OCI-LY1 (cell line): Measurements from ENCODE around the gene PRR22.
A peak's percentile ranks its signal among the peaks of the same experiment; 100 is the strongest.

Source experiments
- H2AFZ ChIP-seq: fragments of 200-600 bp; sonication (generic), shearing (Covaris generic); 2 replicates; pipeline ENCODE4 v1.6.0; 2014; ENCODE audit warnings: antibody characterized with exemption, mild to moderate bottlenecking, low read length
- H3F3A ChIP-seq: fragments of 200-600 bp; sonication (generic), shearing (Covaris generic); 2 replicates; pipeline ENCODE4 v1.6.0; 2014; ENCODE audit warnings: mild to moderate bottlenecking, antibody characterized with exemption, low read length, moderate library complexity; ENCODE audit not compliant: insufficient read depth
- H3K27ac ChIP-seq: fragments of 200-600 bp; sonication (generic); 2 replicates; pipeline ENCODE4 v1.5.1; 2014; ENCODE audit warnings: low read length, mixed run types, mild to moderate bottlenecking, low read depth; ENCODE audit not compliant: poor library complexity, severe bottlenecking
- H3K27me3 ChIP-seq: fragments of 200-600 bp; sonication (generic); 2 replicates; pipeline ENCODE4 v1.6.0; 2014; ENCODE audit warnings: antibody characterized with exemption, mild to moderate bottlenecking, low read length, moderate library complexity; ENCODE audit not compliant: insufficient read depth
- H3K36me3 ChIP-seq: fragments of 200-600 bp; sonication (generic); 2 replicates; pipeline ENCODE4 v1.6.1; 2014; ENCODE audit warnings: mild to moderate bottlenecking, antibody characterized with exemption, low read length, moderate library complexity, mixed read lengths; ENCODE audit not compliant: insufficient read depth
- H3K4me1 ChIP-seq: fragments of 200-600 bp; sonication (generic); 2 replicates; pipeline ENCODE4 v1.5.1; 2014; ENCODE audit warnings: mild to moderate bottlenecking, low read length, moderate library complexity; ENCODE audit not compliant: insufficient read depth, severe bottlenecking
- H3K4me2 ChIP-seq: fragments of 200-600 bp; sonication (generic), shearing (Covaris generic); 2 replicates; pipeline ENCODE4 v1.6.1; 2014; ENCODE audit warnings: low read length
- H3K4me3 ChIP-seq: fragments of 200-600 bp; sonication (generic); 2 replicates; pipeline ENCODE4 v1.5.1; 2014; ENCODE audit warnings: low read length, low read depth, mild to moderate bottlenecking, mixed read lengths; ENCODE audit not compliant: poor library complexity, severe bottlenecking
- H3K79me2 ChIP-seq: fragments of 200-600 bp; shearing (Covaris generic); 2 replicates; pipeline ENCODE4 v1.6.1; 2016; ENCODE audit warnings: mixed run types, low read length, mixed read lengths; ENCODE audit not compliant: insufficient read depth
- H3K9ac ChIP-seq: fragments of 200-600 bp; sonication (generic), shearing (Covaris generic); 2 replicates; pipeline ENCODE4 v1.6.1; 2014; ENCODE audit warnings: mild to moderate bottlenecking, low read length, mixed read lengths
- H3K9me2 ChIP-seq: fragments of 200-600 bp; sonication (generic), shearing (Covaris generic); 2 replicates; pipeline ENCODE4 v1.6.1; 2014; ENCODE audit warnings: low read depth, mild to moderate bottlenecking, low read length, mixed read lengths
- H3K9me3 ChIP-seq: fragments of 200-600 bp; shearing (Covaris generic); 2 replicates; pipeline ENCODE4 v1.6.1; 2014; ENCODE audit warnings: low read length, mixed read lengths
- H4K20me1 ChIP-seq: fragments of 200-600 bp; sonication (generic), shearing (Covaris generic); 2 replicates; pipeline ENCODE4 v1.6.0; 2016; ENCODE audit warnings: mild to moderate bottlenecking, low read length; ENCODE audit not compliant: insufficient read depth
- EZH2 ChIP-seq: fragments of 200-600 bp; sonication (generic), shearing (Covaris generic); IDR thresholded peaks from 2 replicates; pipeline ENCODE4 v1.8.0; 2017; ENCODE audit warnings: borderline replicate concordance, mixed run types, mild to moderate bottlenecking, antibody characterized with exemption, low read length, moderate library complexity, mixed read lengths
- TF ChIP-seq, protein P1 (sequence below): fragments of 200-600 bp; sonication (generic), shearing (Covaris generic); IDR thresholded peaks from 2 replicates; pipeline ENCODE4 v1.5.1; 2017; ENCODE audit warnings: mild to moderate bottlenecking, antibody characterized with exemption, low read length, moderate library complexity, mixed read lengths

The PRR22 gene

DNA sequence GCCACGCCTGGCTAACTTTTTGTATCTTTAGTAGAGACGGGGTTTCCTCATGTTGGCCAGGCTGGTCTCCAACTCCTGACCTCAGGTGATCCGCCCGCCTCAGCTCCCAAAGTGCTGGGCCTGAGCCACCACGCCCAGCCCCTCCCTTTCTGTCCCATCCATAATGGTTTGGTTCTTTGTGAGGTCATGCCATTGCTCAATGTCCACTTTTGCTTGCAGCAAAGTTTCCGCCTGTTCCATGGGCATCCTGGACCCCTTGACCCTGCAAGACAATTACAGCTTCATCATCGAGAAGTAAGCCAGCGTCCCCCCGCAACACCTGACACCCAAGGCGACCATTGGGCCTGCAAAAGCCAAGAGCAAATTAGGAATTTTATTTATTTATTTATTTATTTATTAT, 16.6 kb downstream of the PRR22 start:
- no peak for TF ChIP-seq EZH2
- TF ChIP-seq, protein P1, sequence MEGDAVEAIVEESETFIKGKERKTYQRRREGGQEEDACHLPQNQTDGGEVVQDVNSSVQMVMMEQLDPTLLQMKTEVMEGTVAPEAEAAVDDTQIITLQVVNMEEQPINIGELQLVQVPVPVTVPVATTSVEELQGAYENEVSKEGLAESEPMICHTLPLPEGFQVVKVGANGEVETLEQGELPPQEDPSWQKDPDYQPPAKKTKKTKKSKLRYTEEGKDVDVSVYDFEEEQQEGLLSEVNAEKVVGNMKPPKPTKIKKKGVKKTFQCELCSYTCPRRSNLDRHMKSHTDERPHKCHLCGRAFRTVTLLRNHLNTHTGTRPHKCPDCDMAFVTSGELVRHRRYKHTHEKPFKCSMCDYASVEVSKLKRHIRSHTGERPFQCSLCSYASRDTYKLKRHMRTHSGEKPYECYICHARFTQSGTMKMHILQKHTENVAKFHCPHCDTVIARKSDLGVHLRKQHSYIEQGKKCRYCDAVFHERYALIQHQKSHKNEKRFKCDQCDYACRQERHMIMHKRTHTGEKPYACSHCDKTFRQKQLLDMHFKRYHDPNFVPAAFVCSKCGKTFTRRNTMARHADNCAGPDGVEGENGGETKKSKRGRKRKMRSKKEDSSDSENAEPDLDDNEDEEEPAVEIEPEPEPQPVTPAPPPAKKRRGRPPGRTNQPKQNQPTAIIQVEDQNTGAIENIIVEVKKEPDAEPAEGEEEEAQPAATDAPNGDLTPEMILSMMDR, result no peak
- Histone ChIP-seq H3F3A (no peaks in the 10 kb centered on the region), H4K20me1 (no peaks in the 10 kb centered on the region), H3K4me1 (peaks cover 21% of the 10 kb centered on the region), H3K4me2 (no peak overlapping the region), H2AFZ (no peak overlapping the region), H3K79me2 (no peaks in the 10 kb centered on the region), H3K9me3 (no peaks in the 10 kb centered on the region), H3K9ac (no peak overlapping the region), H3K27ac (peak overlapping the region; percentile 55), H3K27me3 (peaks cover 3% of the 10 kb centered on the region; the same call in 1 of the 2 replicates), H3K36me3 (no peaks in the 10 kb centered on the region), H3K4me3 (no peak overlapping the region), H3K9me2 (no peaks in the 10 kb centered on the region)

DNA sequence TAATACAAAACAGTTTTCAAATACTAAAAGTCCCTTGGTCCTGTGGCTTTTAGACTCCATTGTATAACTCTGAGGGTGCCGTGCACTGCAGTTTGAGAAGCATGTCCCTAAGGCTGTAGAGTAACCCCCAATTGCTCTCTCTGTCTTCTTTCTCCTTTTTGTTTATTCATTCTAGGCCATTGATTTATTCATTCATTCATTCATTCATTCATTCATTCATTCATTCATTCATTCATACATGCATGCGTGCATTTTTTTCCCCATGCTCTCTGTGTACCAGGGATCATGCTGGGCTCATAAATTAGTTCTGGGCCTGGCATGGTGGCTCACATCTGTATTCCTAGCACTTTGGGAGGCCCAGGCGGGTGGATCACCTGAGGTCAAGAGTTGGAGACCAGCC, 19.3 kb downstream of the PRR22 start:
- no peak overlapping the region for H3K4me2 ChIP-seq
- no peaks in the 10 kb centered on the region for H3F3A ChIP-seq
- H3K27me3 ChIP-seq, result no peaks in the 10 kb centered on the region
- H3K9me3 ChIP-seq, result no peaks in the 10 kb centered on the region
- no peaks in the 10 kb centered on the region for H3K36me3 ChIP-seq
- no peak for TF ChIP-seq EZH2
- TF ChIP-seq, protein P1, result no peak
- no peak overlapping the region for H3K27ac ChIP-seq
- H4K20me1 ChIP-seq, result no peaks in the 10 kb centered on the region
- no peaks in the 10 kb centered on the region for H3K9me2 ChIP-seq
- peaks cover 21% of the 10 kb centered on the region for H3K4me1 ChIP-seq
- no peak overlapping the region for H3K4me3 ChIP-seq
- H2AFZ ChIP-seq, result no peak overlapping the region
- no peak overlapping the region for H3K9ac ChIP-seq
- no peaks in the 10 kb centered on the region for H3K79me2 ChIP-seq

DNA sequence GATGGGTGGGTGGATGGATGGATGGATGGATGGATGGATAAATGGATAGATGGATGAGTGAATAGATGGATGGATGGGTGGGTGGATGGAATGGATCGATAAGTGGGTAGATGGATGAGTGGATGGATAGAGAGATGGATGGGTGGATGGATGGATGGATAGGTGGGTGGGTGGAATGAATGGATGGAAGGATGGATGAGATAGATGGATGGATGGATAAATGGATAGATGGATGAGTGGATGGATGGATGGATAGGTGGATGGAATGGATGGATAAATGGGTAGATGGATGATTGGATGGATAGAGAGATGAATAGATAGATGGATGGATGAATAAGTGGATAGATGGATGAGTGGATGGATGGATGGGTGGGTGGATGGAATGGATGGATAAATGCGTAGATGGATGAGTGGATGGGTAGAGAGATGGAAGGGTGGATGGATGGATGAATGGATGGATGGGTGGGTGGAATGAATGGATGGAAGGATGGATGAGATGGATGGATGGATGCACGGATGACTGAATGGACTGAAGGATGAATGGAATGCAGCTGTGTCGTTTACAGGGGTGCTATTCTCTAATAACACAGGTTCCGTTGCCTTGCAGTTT, 21.8 kb downstream of the PRR22 start:
- Histone ChIP-seq H3K4me3 (no peak overlapping the region), H3K27me3 (peaks cover 8% of the 10 kb centered on the region; the same call in 1 of the 2 replicates), H3K9ac (no peak overlapping the region), H3F3A (no peaks in the 10 kb centered on the region), H3K9me2 (no peaks in the 10 kb centered on the region), H3K36me3 (no peaks in the 10 kb centered on the region), H3K27ac (no peak overlapping the region), H4K20me1 (no peaks in the 10 kb centered on the region), H2AFZ (no peak overlapping the region), H3K79me2 (no peaks in the 10 kb centered on the region), H3K9me3 (no peaks in the 10 kb centered on the region), H3K4me2 (no peak overlapping the region), H3K4me1 (peaks cover 12% of the 10 kb centered on the region)
- TF ChIP-seq, protein P1, result no peak
- no peak for TF ChIP-seq EZH2
